ENCODE results near the gene MEIS2. TPM values are rescaled to one million over a fixed set of nuclear protein-coding genes. Genes with fewer than 3 reads are reported as not detected.

The MEIS2 gene
- polyA plus RNA-seq, 2 of the 4 experiments (the other 2 are of a cell fraction) = 7.3 to 11.1 TPM

GRCh38 chr15:37041042-37041441 lies 59.3 kb downstream of the MEIS2 start:
- no peak for DNase-seq (ENCODE audit: low read depth in 1 of 2, low spot score in 1 of 2)
- POLR2A ChIA-PET = no interaction called here
- Histone ChIP-seq H3K27ac (no peak overlapping the region), H3K9me3 (no peaks in the 10 kb centered on the region), H3K4me1 (no peaks in the 10 kb centered on the region), H3K4me3 (no peak overlapping the region), H3K4me2 (no peak overlapping the region)
- FAIRE-seq = no peak
- ATAC-seq = no peak
- TF ChIP-seq ZNF302 (CRISPR knock-in tag; IDR thresholded peaks at IDR 0.05) (no peak), RARB (CRISPR knock-in tag; IDR thresholded peaks at IDR 0.05) (no peak), GATA3 (IDR thresholded peaks at IDR 0.05; ENCODE audit: borderline replicate concordance) (no peak), HOXB5 (CRISPR knock-in tag; IDR thresholded peaks at IDR 0.05) (no peak), FOXS1 (CRISPR knock-in tag; IDR thresholded peaks at IDR 0.05) (no peak), HMGXB4 (CRISPR knock-in tag; IDR thresholded peaks at IDR 0.05; ENCODE audit: borderline replicate concordance) (no peak), ATOH8 (CRISPR knock-in tag; IDR thresholded peaks at IDR 0.05; ENCODE audit: low read depth) (no peak), HOXA7 (CRISPR knock-in tag; IDR thresholded peaks at IDR 0.05) (no peak), ZSCAN20 (CRISPR knock-in tag; IDR thresholded peaks at IDR 0.05) (no peak), FOSB (CRISPR knock-in tag; IDR thresholded peaks at IDR 0.05) (no peak), ELK1 (IDR thresholded peaks at IDR 0.05; ENCODE audit: low read depth, low read length) (no peak), USF2 (IDR thresholded peaks at IDR 0.05) (no peak), TFCP2L1 (CRISPR knock-in tag; IDR thresholded peaks at IDR 0.05) (no peak), EP300 (IDR thresholded peaks at IDR 0.05) (no peak), JUN (IDR thresholded peaks at IDR 0.05) (no peak)
- CTCF ChIA-PET = no interaction called here
- WGBS (ENCODE audit: missing lambda C conversion rate) = 70% methylated on average over 1 of the region's 1 CpG

GRCh38 chr15:37040072-37040742 lies 60.1 kb downstream of the MEIS2 start:
- CTCF ChIA-PET = no interaction called here
- Histone ChIP-seq H3K4me3 (no peak overlapping the region), H3K27ac (no peak overlapping the region), H3K4me1 (no peaks in the 10 kb centered on the region), H3K4me2 (no peak overlapping the region), H3K9me3 (no peaks in the 10 kb centered on the region)
- no peak for TF ChIP-seq NR3C1 (IDR thresholded peaks at IDR 0.05)
- no peak for TF ChIP-seq EP300 (IDR thresholded peaks at IDR 0.05)
- no peak for TF ChIP-seq TP53 (CRISPR knock-in tag; IDR thresholded peaks at IDR 0.05)
- no peak for TF ChIP-seq FOSB (CRISPR knock-in tag; IDR thresholded peaks at IDR 0.05)
- no peak for TF ChIP-seq RNF2 (IDR thresholded peaks at IDR 0.05; ENCODE audit: borderline replicate concordance, low read depth)
- TF ChIP-seq BCL3 (IDR thresholded peaks at IDR 0.05) = no peak
- TF ChIP-seq EHMT2 (IDR thresholded peaks at IDR 0.05; ENCODE audit: low read depth) = no peak
- FAIRE-seq = no peak
- DNase-seq (ENCODE audit: low read depth in 1 of 2, low spot score in 1 of 2) = no peak
- POLR2A ChIA-PET = no interaction called here
- WGBS (ENCODE audit: missing lambda C conversion rate) = 94% methylated on average over 4 of the region's 4 CpGs
- no peak for ATAC-seq
